HK-2 (cell line): ENCODE measurements around the gene GIT2.
"Not testable (repeated sequence)": the region's sequence is repeated elsewhere in the genome, so short reads cannot be mapped to it uniquely, and the experiment has no call there.

Source experiments
- DNase-seq: peaks from one replicate; pipeline ENCODE4 v3.0.0-alpha.2; 2018; ENCODE audit not compliant: unreplicated experiment

Gene GIT2

GRCh38 chr12:110005319-110005973 is 9.3 kb upstream of the GIT2 start:
- DNase-seq, result no peak

GRCh38 chr12:110004598-110004997 is 8.4 kb upstream of the GIT2 start:
- DNase-seq, result no peak

- DNase-seq, result no peak
Measured at GRCh38 chr12:110002676-110003515, 6.7 kb upstream of the GIT2 start.

- peak; percentile 48 for DNase-seq
Measured at GRCh38 chr12:110001596-110001995, 5.4 kb upstream of the GIT2 start.

GRCh38 chr12:109999983-110000505 is 3.9 kb upstream of the GIT2 start:
- peak; percentile 35 for DNase-seq

- no peak for DNase-seq
Measured at GRCh38 chr12:109999649-109999971, 3.4 kb upstream of the GIT2 start.

- DNase-seq, result peak; percentile 90
Measured at GRCh38 chr12:109998904-109999648, 2.9 kb upstream of the GIT2 start, which contains the start of gene ANKRD13A. Gene ANKRD13A (plus strand): TSS chr12:109999430. CDS start chr12:109999689, 259 bp downstream.

- DNase-seq, result no peak
Measured at GRCh38 chr12:109998241-109998903, 2.2 kb upstream of the GIT2 start.

GRCh38 chr12:109997393-109997792 is 1.2 kb upstream of the GIT2 start:
- DNase-seq, result no peak

GRCh38 chr12:109996483-109996853 is 300 bp upstream of the GIT2 start:
- DNase-seq, result no peak

GRCh38 chr12:109995361-109995685 is 845 bp downstream of the GIT2 start:
- no peak for DNase-seq

- no peak for DNase-seq
Measured at GRCh38 chr12:109994401-109995175, 1.6 kb downstream of the GIT2 start.

- DNase-seq, result no peak
Measured at GRCh38 chr12:109993091-109993490, 3.1 kb downstream of the GIT2 start.

- DNase-seq, result no peak
Measured at GRCh38 chr12:109991586-109991985, 4.6 kb downstream of the GIT2 start.

GRCh38 chr12:109989380-109989779 is 6.8 kb downstream of the GIT2 start:
- DNase-seq, result no peak

GRCh38 chr12:109988903-109989302 is 7.3 kb downstream of the GIT2 start:
- DNase-seq, result no peak

- DNase-seq, result no peak
Measured at GRCh38 chr12:109988274-109988673, 7.9 kb downstream of the GIT2 start.

GRCh38 chr12:109987615-109988014 is 8.6 kb downstream of the GIT2 start:
- DNase-seq, result no peak

- not testable (repeated sequence) for DNase-seq
Measured at GRCh38 chr12:109986236-109986635, 9.9 kb downstream of the GIT2 start.

GRCh38 chr12:109983432-109984142 is 12.6 kb downstream of the GIT2 start:
- no peak for DNase-seq

- DNase-seq, result no peak
Measured at GRCh38 chr12:109982210-109982609, 14.0 kb downstream of the GIT2 start.
